Neural cell (in vitro differentiated cells): Measurements from ENCODE around the gene TSPAN14. TPM values are rescaled to one million over a fixed set of nuclear protein-coding genes. Genes with fewer than 3 reads are reported as not detected.

Source experiments
- H2AFZ ChIP-seq: fragments of 200-600, 300-800 bp; sonication (generic), shearing (Covaris generic); 2 replicates; pipeline ENCODE4 v1.6.0; 2014; ENCODE audit warnings: low read depth, mild to moderate bottlenecking, antibody characterized with exemption, low read length, moderate library complexity
- H3F3A ChIP-seq: fragments of 200-600 bp; shearing (Covaris generic); 2 replicates; pipeline ENCODE4 v1.6.1; 2016; ENCODE audit warnings: mild to moderate bottlenecking, moderate library complexity, mixed read lengths, antibody characterized with exemption, low read length; ENCODE audit not compliant: insufficient read depth, poor library complexity, severe bottlenecking
- H3K27ac ChIP-seq: fragments of 200-600, 300-800 bp; sonication (generic), shearing (Covaris generic); 2 replicates; pipeline ENCODE4 v1.5.1; 2014; ENCODE audit warnings: mild to moderate bottlenecking, low read length, moderate library complexity
- H3K27me3 ChIP-seq: fragments of 300-800, 200-600 bp; sonication (generic), shearing (Covaris generic); 2 replicates; pipeline ENCODE4 v1.6.0; 2014; ENCODE audit warnings: mild to moderate bottlenecking, low read depth, low read length, moderate library complexity; ENCODE audit not compliant: insufficient read depth
- H3K36me3 ChIP-seq: fragments of 300-800, 200-600 bp; sonication (generic), shearing (Covaris generic); 2 replicates; pipeline ENCODE4 v1.5.1; 2014; ENCODE audit warnings: mild to moderate bottlenecking, antibody characterized with exemption, low read length, moderate library complexity; ENCODE audit not compliant: insufficient read depth
- H3K4me2 ChIP-seq: fragments of 300-800, 200-600 bp; sonication (generic), shearing (Covaris generic); 2 replicates; pipeline ENCODE4 v1.6.0; 2014; ENCODE audit warnings: mild to moderate bottlenecking, low read length
- H3K4me3 ChIP-seq: fragments of 300-800, 200-600 bp; sonication (generic), shearing (Covaris generic); 2 replicates; pipeline ENCODE4 v1.5.1; 2014; ENCODE audit warnings: mild to moderate bottlenecking, low read length, moderate library complexity
- H3K79me2 ChIP-seq: fragments of 200-600 bp; shearing (Covaris generic); replicated peaks from 2 replicates; pipeline ENCODE4 v1.6.0; 2014; ENCODE audit warnings: mild to moderate bottlenecking, low read length, moderate library complexity; ENCODE audit not compliant: insufficient read depth
- H3K9ac ChIP-seq: fragments of 300-800, 200-600 bp; sonication (generic), shearing (Covaris generic); 2 replicates; pipeline ENCODE4 v1.6.1; 2016; ENCODE audit warnings: mild to moderate bottlenecking, low read length, mixed read lengths
- H3K9me2 ChIP-seq: fragments of 200-600 bp; shearing (Covaris generic); 2 replicates; pipeline ENCODE4 v1.6.1; 2016; ENCODE audit warnings: mild to moderate bottlenecking, low read length, mixed read lengths; ENCODE audit not compliant: insufficient read depth
- H3K9me3 ChIP-seq: fragments of 200-600, 300-800 bp; sonication (generic), shearing (Covaris generic); 2 replicates; pipeline ENCODE4 v1.6.1; 2016; ENCODE audit warnings: mild to moderate bottlenecking, mixed run types, low read length, moderate library complexity, mixed read lengths
- H4K20me1 ChIP-seq: fragments of 200-600 bp; shearing (Covaris generic); 2 replicates; pipeline ENCODE4 v1.6.1; 2016; ENCODE audit warnings: mild to moderate bottlenecking, mixed run types; ENCODE audit not compliant: insufficient read depth
- CTCF ChIP-seq: fragments of 450-650 bp; IDR thresholded peaks from 2 replicates; pipeline ENCODE4 v1.5.1; 2014; ENCODE audit warnings: antibody characterized with exemption, mild to moderate bottlenecking, moderate library complexity; ENCODE audit not compliant: poor library complexity, severe bottlenecking
- EP300 ChIP-seq: fragments of 450-650 bp; conservative IDR thresholded peaks from 2 replicates; pipeline ENCODE4 v1.6.1; 2014; ENCODE audit warnings: antibody characterized with exemption, mild to moderate bottlenecking, moderate library complexity; ENCODE audit not compliant: poor library complexity, severe bottlenecking
- EZH2 ChIP-seq: fragments of 200-600, 300-800 bp; shearing (Covaris generic), sonication (generic); IDR thresholded peaks from 2 replicates; pipeline ENCODE4 v1.6.1; 2014; ENCODE audit warnings: antibody characterized with exemption, low read length, borderline replicate concordance, mild to moderate bottlenecking; ENCODE audit not compliant: insufficient read depth, poor library complexity, severe bottlenecking
- MXI1 ChIP-seq: fragments of 450-650 bp; conservative IDR thresholded peaks from 2 replicates; pipeline ENCODE4 v1.6.1; 2014; ENCODE audit warnings: antibody characterized with exemption, mild to moderate bottlenecking; ENCODE audit not compliant: poor library complexity, severe bottlenecking
- POLR2AphosphoS5 ChIP-seq: IDR thresholded peaks from 2 replicates; pipeline ENCODE4 v1.6.1; 2012
- RAD21 ChIP-seq: fragments of 450-650 bp; conservative IDR thresholded peaks from 2 replicates; pipeline ENCODE4 v1.6.1; 2014; ENCODE audit warnings: antibody characterized with exemption, mild to moderate bottlenecking, moderate library complexity
- REST ChIP-seq: IDR thresholded peaks from 2 replicates; pipeline ENCODE4 v1.6.1; 2012; ENCODE audit warnings: borderline replicate concordance
- SMC3 ChIP-seq: fragments of 450-650 bp; conservative IDR thresholded peaks from 2 replicates; pipeline ENCODE4 v1.6.1; 2014; ENCODE audit warnings: antibody characterized with exemption, mild to moderate bottlenecking, moderate library complexity; ENCODE audit not compliant: poor library complexity
- TAF1 ChIP-seq: IDR thresholded peaks from 2 replicates; pipeline ENCODE4 v1.6.1; 2012; ENCODE audit warnings: low read depth
- polyA plus RNA-seq: library from polyadenylated mRNA; depleted of rRNA; stranded (reverse); fragments of >200 nt; gene quantifications from 2 replicates; pipeline ENCODE4 v1.2.3, GENCODE V29; 2014

Gene TSPAN14
- polyA plus RNA-seq, 1 donor from 2014 or later: 26.3 TPM

- no peaks in the 10 kb centered on the region for H4K20me1 ChIP-seq
- no peaks in the 10 kb centered on the region for H3F3A ChIP-seq
- no peak overlapping the region for H3K27ac ChIP-seq
- H3K4me3 ChIP-seq: no peak overlapping the region
- no peaks in the 10 kb centered on the region for H3K9me2 ChIP-seq
- no peak overlapping the region for H2AFZ ChIP-seq
- no peaks in the 10 kb centered on the region for H3K27me3 ChIP-seq
- no peaks in the 10 kb centered on the region for H3K36me3 ChIP-seq
- no peak overlapping the region for H3K9ac ChIP-seq
- H3K4me2 ChIP-seq: no peak overlapping the region
- TF ChIP-seq MXI1 (no peak), EP300 (no peak), TAF1 (no peak), CTCF (no peak), EZH2 (no peak), REST (no peak), POLR2AphosphoS5 (no peak), SMC3 (no peak), RAD21 (no peak)
- no peaks in the 10 kb centered on the region for H3K9me3 ChIP-seq
- H3K79me2 ChIP-seq: peaks cover 80% of the 10 kb centered on the region
Measured at GRCh38 chr10:80468002-80468401, 13.9 kb downstream of the TSPAN14 start.

GRCh38 chr10:80468806-80469421, 14.8 kb downstream of the TSPAN14 start:
- Histone ChIP-seq H2AFZ (no peak overlapping the region), H3K9ac (no peak overlapping the region), H3K9me3 (no peaks in the 10 kb centered on the region), H4K20me1 (no peaks in the 10 kb centered on the region), H3K4me2 (no peak overlapping the region), H3K9me2 (no peaks in the 10 kb centered on the region), H3K27ac (no peak overlapping the region), H3K36me3 (no peaks in the 10 kb centered on the region), H3F3A (no peaks in the 10 kb centered on the region), H3K79me2 (peaks cover 84% of the 10 kb centered on the region), H3K27me3 (no peaks in the 10 kb centered on the region), H3K4me3 (no peak overlapping the region)
- TF ChIP-seq SMC3 (no peak), TAF1 (no peak), RAD21 (no peak), EP300 (no peak), CTCF (no peak), REST (no peak), POLR2AphosphoS5 (no peak), MXI1 (no peak), EZH2 (no peak)
